HEK293T (cell line): ENCODE data around the gene RUFY1.

Source experiments
- CTCF ChIA-PET: fragments of 350-600 bp; formaldehyde crosslinking; extraction: SDS; loops from one replicate; lab custom pipeline; 2021; ENCODE audit warnings: antibody characterized with exemption, inconsistent platforms; lab: Yijun Ruan, JAX
- POLR2A ChIA-PET: fragments of 350-600 bp; formaldehyde crosslinking; extraction: SDS; loops from one replicate; lab custom pipeline; 2020; ENCODE audit warnings: antibody characterized with exemption, inconsistent platforms; lab: Yijun Ruan, JAX
- DNase-seq: peaks from one replicate; pipeline ENCODE4 v3.0.0; 2012; ENCODE audit warnings: mixed read lengths; ENCODE audit errors: extremely low spot score
- ARNT ChIP-seq: fragments of 450-650 bp; IDR thresholded peaks from 2 replicates; pipeline ENCODE4 v1.6.1; 2017; ENCODE audit warnings: mild to moderate bottlenecking
- BHLHE40 ChIP-seq: fragments of 450-650 bp; IDR thresholded peaks from 2 replicates; pipeline ENCODE4 v1.6.1; 2016; ENCODE audit warnings: mild to moderate bottlenecking, moderate library complexity, borderline replicate concordance
- CTBP1 ChIP-seq: fragments of 450-650 bp; IDR thresholded peaks from 2 replicates; pipeline ENCODE4 v1.6.1; 2016; ENCODE audit warnings: borderline replicate concordance
- ELF4 ChIP-seq: fragments of 450-650 bp; IDR thresholded peaks from 2 replicates; pipeline ENCODE4 v1.6.1; 2017; ENCODE audit warnings: antibody characterized with exemption
- FOXA1 ChIP-seq: fragments of 450-650 bp; IDR thresholded peaks from 2 replicates; pipeline ENCODE4 v1.6.1; 2016; ENCODE audit warnings: mild to moderate bottlenecking
- FOXK2 ChIP-seq: fragments of 450-650 bp; IDR thresholded peaks from 2 replicates; pipeline ENCODE4 v1.6.1; 2016; ENCODE audit warnings: mild to moderate bottlenecking
- FOXM1 ChIP-seq: fragments of 450-650 bp; IDR thresholded peaks from 2 replicates; pipeline ENCODE4 v1.6.1; 2017; ENCODE audit warnings: mild to moderate bottlenecking, borderline replicate concordance
- HDGF ChIP-seq: fragments of 450-650 bp; IDR thresholded peaks from 2 replicates; pipeline ENCODE4 v1.6.1; 2017; ENCODE audit warnings: antibody characterized with exemption, borderline replicate concordance
- L3MBTL2 ChIP-seq: fragments of 450-650 bp; conservative IDR thresholded peaks from 2 replicates; pipeline ENCODE4 v1.6.1; 2016; ENCODE audit warnings: mild to moderate bottlenecking
- LEF1 ChIP-seq: fragments of 450-650 bp; IDR thresholded peaks from 2 replicates; pipeline ENCODE4 v1.6.1; 2017; ENCODE audit warnings: mild to moderate bottlenecking, borderline replicate concordance
- NFRKB ChIP-seq: fragments of 450-650 bp; IDR thresholded peaks from 2 replicates; pipeline ENCODE4 v1.6.1; 2016; ENCODE audit warnings: mild to moderate bottlenecking, moderate library complexity
- SP1 ChIP-seq: fragments of 450-650 bp; IDR thresholded peaks from 2 replicates; pipeline ENCODE4 v1.6.1; 2017
- SUZ12 ChIP-seq: fragments of 450-650 bp; IDR thresholded peaks from 2 replicates; pipeline ENCODE4 v1.6.1; 2016; ENCODE audit warnings: mild to moderate bottlenecking
- TARDBP ChIP-seq: fragments of 450-650 bp; IDR thresholded peaks from 2 replicates; pipeline ENCODE4 v1.6.1; 2016
- ZNF384 ChIP-seq: fragments of 450-650 bp; IDR thresholded peaks from 2 replicates; pipeline ENCODE4 v1.6.1; 2016
- TF ChIP-seq, protein P1 (sequence below): fragments of 450-650 bp; IDR thresholded peaks from 2 replicates; pipeline ENCODE4 v1.6.1; 2016

Gene RUFY1

GRCh38 chr5:179577286-179577960 is 27.1 kb downstream of the RUFY1 start:
- TF ChIP-seq BHLHE40 = no peak
- TF ChIP-seq SP1 = no peak
- TF ChIP-seq L3MBTL2 = no peak
- no peak for TF ChIP-seq SUZ12
- no peak for TF ChIP-seq CTBP1
- no peak for TF ChIP-seq ELF4
- no peak for TF ChIP-seq TARDBP
- no peak for TF ChIP-seq FOXA1
- no peak for TF ChIP-seq HDGF
- TF ChIP-seq ZNF384 = no peak
- no peak for TF ChIP-seq FOXM1
- TF ChIP-seq FOXK2 = no peak
- no peak for TF ChIP-seq LEF1
- DNase-seq = no peak
- POLR2A ChIA-PET = no interaction called here
- CTCF ChIA-PET = no interaction called here

DNA sequence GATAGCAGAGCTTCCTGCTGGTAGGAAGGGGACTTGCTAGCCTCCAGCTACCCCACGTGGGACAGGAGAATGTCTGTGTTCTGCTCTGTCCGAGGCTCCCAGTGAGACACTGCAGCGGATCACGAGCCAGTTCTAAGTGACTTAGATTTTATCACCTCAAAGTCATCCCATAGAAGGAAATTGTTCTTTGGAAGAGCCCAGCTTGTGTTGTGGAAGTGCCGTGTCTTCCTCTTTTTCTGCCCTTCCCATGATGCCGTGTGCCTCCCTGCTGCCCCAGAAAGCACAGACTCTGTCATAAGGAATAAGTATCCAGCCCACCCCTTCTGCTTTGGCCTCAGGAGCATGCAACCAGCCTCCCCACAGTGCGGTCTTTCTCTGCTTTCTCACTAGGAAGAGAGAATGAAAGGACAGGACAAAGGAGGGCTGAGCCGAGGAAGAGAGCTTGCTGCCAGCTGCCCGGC is 35.6 kb downstream of the RUFY1 start:
- TF ChIP-seq ELF4 (no peak), FOXM1 (no peak), FOXK2 (no peak), TARDBP (no peak), SUZ12 (no peak), FOXA1 (no peak), LEF1 (no peak), BHLHE40 (no peak), SP1 (no peak), NFRKB (no peak), HDGF (no peak), CTBP1 (no peak), ZNF384 (no peak), L3MBTL2 (no peak), ARNT (no peak)
- TF ChIP-seq, protein P1, sequence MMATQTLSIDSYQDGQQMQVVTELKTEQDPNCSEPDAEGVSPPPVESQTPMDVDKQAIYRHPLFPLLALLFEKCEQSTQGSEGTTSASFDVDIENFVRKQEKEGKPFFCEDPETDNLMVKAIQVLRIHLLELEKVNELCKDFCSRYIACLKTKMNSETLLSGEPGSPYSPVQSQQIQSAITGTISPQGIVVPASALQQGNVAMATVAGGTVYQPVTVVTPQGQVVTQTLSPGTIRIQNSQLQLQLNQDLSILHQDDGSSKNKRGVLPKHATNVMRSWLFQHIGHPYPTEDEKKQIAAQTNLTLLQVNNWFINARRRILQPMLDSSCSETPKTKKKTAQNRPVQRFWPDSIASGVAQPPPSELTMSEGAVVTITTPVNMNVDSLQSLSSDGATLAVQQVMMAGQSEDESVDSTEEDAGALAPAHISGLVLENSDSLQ = no peak
- ChIA-PET POLR2A (interaction anchor here (1.4 kb wide), 1 partner anchor 38 kb away, joined by 5 read pairs; the partner anchor contains the start of gene HNRNPH1), CTCF (no interaction called here)
- DNase-seq = no peak

DNA sequence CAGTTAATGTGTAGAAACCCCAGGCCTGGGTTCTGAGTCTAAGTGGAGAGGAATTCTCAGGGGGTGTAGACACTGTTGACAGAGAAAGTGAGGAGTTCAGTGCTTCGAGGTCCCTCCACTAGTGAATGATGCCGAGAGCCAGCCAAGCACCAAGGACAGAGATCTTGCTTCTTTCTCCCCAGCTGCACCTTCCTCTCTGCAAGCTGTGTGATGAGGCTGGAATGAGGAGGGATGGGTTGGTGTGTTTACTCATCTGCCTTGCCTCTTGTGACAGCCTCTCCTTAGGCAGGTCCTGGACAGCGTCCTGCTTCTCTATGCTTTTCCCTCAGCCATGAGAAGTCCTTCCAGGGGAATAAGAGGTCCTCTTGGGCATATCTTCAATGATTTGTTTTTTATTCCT is 37.8 kb downstream of the RUFY1 start:
- CTCF ChIA-PET = no interaction called here
- POLR2A ChIA-PET = interaction anchor here (1.0 kb wide), 1 partner anchor 36 kb away, joined by 4 read pairs; the partner anchor contains the start of gene HNRNPH1

DNA sequence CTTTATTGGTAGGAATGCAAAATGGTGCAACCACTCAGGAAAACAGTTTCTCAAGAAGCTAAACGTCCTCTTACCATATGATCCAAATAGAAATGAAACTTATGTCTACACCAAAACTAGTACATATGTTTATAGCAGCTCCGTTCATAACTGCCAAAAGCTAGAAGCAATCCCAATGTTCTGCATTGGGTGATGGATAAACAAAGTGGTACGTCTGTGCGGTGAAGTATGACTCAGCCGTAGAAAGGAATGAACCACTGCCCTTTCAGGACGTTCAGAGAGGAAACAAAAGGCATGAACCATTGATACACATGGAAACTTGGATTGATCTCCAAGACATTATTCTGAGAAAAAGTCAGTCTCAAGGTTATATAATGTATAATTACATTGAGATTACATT is 45.6 kb downstream of the RUFY1 start:
- ChIA-PET POLR2A (interaction anchor here (1.3 kb wide), 1 partner anchor 28 kb away, joined by 5 read pairs; the partner anchor contains the start of gene HNRNPH1), CTCF (no interaction called here)
- TF ChIP-seq, protein P1 = no peak
- DNase-seq = no peak

More for the DNA sequence above, 37.8 kb downstream of the RUFY1 start:
- TF ChIP-seq SUZ12 (no peak), SP1 (no peak), FOXM1 (no peak), CTBP1 (no peak), FOXK2 (no peak), LEF1 (no peak), NFRKB (no peak), L3MBTL2 (no peak), ARNT (no peak), ELF4 (no peak), BHLHE40 (no peak)
- no peak for DNase-seq

GRCh38 chr5:179596421-179596820 is 46.1 kb downstream of the RUFY1 start:
- POLR2A ChIA-PET = interaction anchor here (1.3 to 1.5 kb wide), 2 partner anchors 12 to 27 kb away, joined by 3 to 5 read pairs; partner anchors contain the start of gene HNRNPH1
- CTCF ChIA-PET = no interaction called here
- no peak for DNase-seq
- no peak for TF ChIP-seq FOXM1
- TF ChIP-seq ZNF384 = no peak
- TF ChIP-seq SP1 = no peak
- no peak for TF ChIP-seq FOXA1
- TF ChIP-seq ARNT = no peak
- no peak for TF ChIP-seq TARDBP
- no peak for TF ChIP-seq L3MBTL2
- no peak for TF ChIP-seq CTBP1
- TF ChIP-seq SUZ12 = no peak
- no peak for TF ChIP-seq FOXK2
- TF ChIP-seq NFRKB = no peak
- TF ChIP-seq, protein P1 = no peak

GRCh38 chr5:179599100-179599499 is 48.7 kb downstream of the RUFY1 start:
- TF ChIP-seq LEF1 (no peak), BHLHE40 (no peak), SP1 (no peak), ARNT (no peak), FOXA1 (no peak), FOXM1 (no peak), ELF4 (no peak), SUZ12 (no peak), TARDBP (no peak), L3MBTL2 (no peak), FOXK2 (no peak), NFRKB (no peak), ZNF384 (no peak), CTBP1 (no peak)
- TF ChIP-seq, protein P1 = no peak
- DNase-seq = no peak
- POLR2A ChIA-PET = interaction anchor here (1.0 to 1.5 kb wide), 2 partner anchors 25 to 34 kb away, joined by 3 to 10 read pairs; partner anchors contain the start of gene HNRNPH1
- CTCF ChIA-PET = no interaction called here
